Measurements from ENCODE around the gene CX3CL1.
A peak's percentile ranks its signal among the peaks of the same experiment; 100 is the strongest.
"Not testable (repeated sequence)": the region's sequence is repeated elsewhere in the genome, so short reads cannot be mapped to it uniquely, and the experiment has no call there.

CX3CL1 gene

GRCh38 chr16:57372372-57373116 lies at the start of gene CX3CL1:
Gene CX3CL1, plus strand, starts transcription at chr16:57372490. Its CDS starts 79 bp downstream, at chr16:57372569.
- in situ Hi-C loops (cut with MboI; ENCODE audit: low pct_unique_long_range_greater_than_20kb, low sequenced_read_pairs): no loop called here
- no peak for DNase-seq

- no peak for DNase-seq
- in situ Hi-C loops (cut with MboI; ENCODE audit: low pct_unique_long_range_greater_than_20kb, low sequenced_read_pairs): no loop called here
Observed at GRCh38 chr16:57324749-57325148, 47.5 kb upstream of the CX3CL1 start.

- DNase-seq: no peak
- in situ Hi-C loops (cut with MboI; ENCODE audit: low pct_unique_long_range_greater_than_20kb, low sequenced_read_pairs): no loop called here
Observed at GRCh38 chr16:57325458-57325857, 46.8 kb upstream of the CX3CL1 start.

GRCh38 chr16:57329718-57330327 lies 42.5 kb upstream of the CX3CL1 start:
- in situ Hi-C loops (cut with MboI; ENCODE audit: low pct_unique_long_range_greater_than_20kb, low sequenced_read_pairs): no loop called here
- DNase-seq: no peak

- in situ Hi-C loops (cut with MboI; ENCODE audit: low pct_unique_long_range_greater_than_20kb, low sequenced_read_pairs): no loop called here
- no peak for DNase-seq
Observed at GRCh38 chr16:57331355-57331754, 40.9 kb upstream of the CX3CL1 start.

GRCh38 chr16:57333402-57333801 lies 38.9 kb upstream of the CX3CL1 start:
- in situ Hi-C loops (cut with MboI; ENCODE audit: low pct_unique_long_range_greater_than_20kb, low sequenced_read_pairs): no loop called here

GRCh38 chr16:57335366-57335765 lies 36.9 kb upstream of the CX3CL1 start:
- in situ Hi-C loops (cut with MboI; ENCODE audit: low pct_unique_long_range_greater_than_20kb, low sequenced_read_pairs): no loop called here
- DNase-seq: no peak

More at GRCh38 chr16:57333402-57333801, 38.9 kb upstream of the CX3CL1 start:
- DNase-seq: no peak

- in situ Hi-C loops (cut with MboI; ENCODE audit: low pct_unique_long_range_greater_than_20kb, low sequenced_read_pairs): no loop called here
- DNase-seq: peak; percentile 25
Observed at GRCh38 chr16:57341062-57341440, 31.2 kb upstream of the CX3CL1 start.

GRCh38 chr16:57341441-57342303 lies 30.6 kb upstream of the CX3CL1 start:
- in situ Hi-C loops (cut with MboI; ENCODE audit: low pct_unique_long_range_greater_than_20kb, low sequenced_read_pairs): no loop called here

GRCh38 chr16:57342606-57343005 lies 29.7 kb upstream of the CX3CL1 start:
- in situ Hi-C loops (cut with MboI; ENCODE audit: low pct_unique_long_range_greater_than_20kb, low sequenced_read_pairs); DNase-seq: not testable (repeated sequence)

More at GRCh38 chr16:57341441-57342303, 30.6 kb upstream of the CX3CL1 start:
- peak; percentile 34 for DNase-seq

GRCh38 chr16:57343221-57343620 lies 29.1 kb upstream of the CX3CL1 start:
- in situ Hi-C loops (cut with MboI; ENCODE audit: low pct_unique_long_range_greater_than_20kb, low sequenced_read_pairs): no loop called here
- peak; percentile 47 for DNase-seq

- DNase-seq; in situ Hi-C loops (cut with MboI; ENCODE audit: low pct_unique_long_range_greater_than_20kb, low sequenced_read_pairs): not testable (repeated sequence)
Observed at GRCh38 chr16:57344094-57344493, 28.2 kb upstream of the CX3CL1 start.

GRCh38 chr16:57345021-57345420 lies 27.3 kb upstream of the CX3CL1 start:
- no peak for DNase-seq
- in situ Hi-C loops (cut with MboI; ENCODE audit: low pct_unique_long_range_greater_than_20kb, low sequenced_read_pairs): no loop called here

GRCh38 chr16:57345666-57346204 lies 26.6 kb upstream of the CX3CL1 start:
- DNase-seq: no peak
- in situ Hi-C loops (cut with MboI; ENCODE audit: low pct_unique_long_range_greater_than_20kb, low sequenced_read_pairs): no loop called here

GRCh38 chr16:57347858-57348257 lies 24.4 kb upstream of the CX3CL1 start:
- DNase-seq: no peak
- in situ Hi-C loops (cut with MboI; ENCODE audit: low pct_unique_long_range_greater_than_20kb, low sequenced_read_pairs): no loop called here

- no peak for DNase-seq
- in situ Hi-C loops (cut with MboI; ENCODE audit: low pct_unique_long_range_greater_than_20kb, low sequenced_read_pairs): no loop called here
Observed at GRCh38 chr16:57348327-57348726, 24.0 kb upstream of the CX3CL1 start.

GRCh38 chr16:57349212-57350031 lies 22.9 kb upstream of the CX3CL1 start:
- in situ Hi-C loops (cut with MboI; ENCODE audit: low pct_unique_long_range_greater_than_20kb, low sequenced_read_pairs): no loop called here
- DNase-seq: peak; percentile 70

- no peak for DNase-seq
- in situ Hi-C loops (cut with MboI; ENCODE audit: low pct_unique_long_range_greater_than_20kb, low sequenced_read_pairs): no loop called here
Observed at GRCh38 chr16:57352636-57353047, 19.6 kb upstream of the CX3CL1 start.

- DNase-seq: no peak
- in situ Hi-C loops (cut with MboI; ENCODE audit: low pct_unique_long_range_greater_than_20kb, low sequenced_read_pairs): no loop called here
Observed at GRCh38 chr16:57354311-57354710, 18.0 kb upstream of the CX3CL1 start.

All from KBM-7 (cell line).